ENCODE measurements around the gene SST.

DNA sequence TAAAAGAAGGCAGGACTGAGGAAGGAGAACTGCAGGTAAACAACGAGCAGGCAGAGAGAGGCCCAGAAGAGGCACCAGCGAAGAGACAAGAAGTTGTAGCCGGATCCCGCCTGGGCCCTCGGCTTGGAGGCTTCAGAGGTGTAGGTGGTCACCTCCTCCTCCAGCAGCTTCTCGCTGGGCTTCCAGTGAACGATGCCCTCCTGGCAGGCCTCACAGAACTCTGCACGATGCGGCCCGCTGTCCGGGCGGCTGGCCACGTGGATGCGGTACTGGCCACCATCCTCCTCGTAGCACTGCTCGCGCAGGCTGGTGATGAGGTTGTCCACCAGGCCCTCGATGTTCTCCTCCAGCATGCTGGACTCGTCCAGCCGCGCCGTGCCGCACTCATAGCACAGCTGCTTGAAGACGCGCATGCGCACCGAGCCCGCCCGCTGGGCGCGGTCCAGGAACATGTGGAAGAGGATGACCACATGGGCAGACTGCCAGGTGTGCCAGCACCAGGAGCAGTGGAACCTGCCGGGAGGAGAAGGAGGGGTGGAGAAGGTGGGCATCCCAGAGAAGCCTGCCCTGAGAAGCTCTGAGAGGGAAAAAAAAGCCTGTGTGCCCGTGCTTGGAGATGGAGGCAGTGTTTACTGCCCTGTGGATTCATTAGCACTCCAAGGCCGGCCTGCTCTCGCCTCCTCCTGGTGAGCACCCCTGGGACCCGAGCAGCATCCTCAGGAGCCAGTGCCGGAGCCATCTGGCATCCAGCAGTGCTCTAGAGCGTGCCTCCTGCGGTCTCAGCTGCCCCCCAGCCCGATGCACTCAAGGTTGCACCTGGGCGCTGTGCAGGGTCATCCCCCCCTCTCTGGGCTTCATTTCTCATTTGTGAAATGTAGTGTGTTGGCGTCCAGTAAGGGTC lies 28.6 kb upstream of the SST start:
- no peak for TF ChIP-seq POLR2A (IDR thresholded peaks at IDR 0.05)
- TF ChIP-seq CTCF (IDR thresholded peaks at IDR 0.05) = no peak
